Ectodermal cell (in vitro differentiated cells): ENCODE measurements around the gene KNDC1.

Source experiments
- H3K27ac ChIP-seq: 2 replicates; pipeline ENCODE4 v1.7.0; 2013; ENCODE audit warnings: mild to moderate bottlenecking, low read depth, low read length; ENCODE audit not compliant: insufficient read depth, poor library complexity, severe bottlenecking
- H3K27me3 ChIP-seq: 2 replicates; pipeline ENCODE4 v1.7.0; 2013; ENCODE audit warnings: mild to moderate bottlenecking, low read length; ENCODE audit not compliant: insufficient read depth, control insufficient read depth, poor library complexity, severe bottlenecking
- H3K36me3 ChIP-seq: one replicate; pipeline ENCODE4 v1.7.0; 2013; ENCODE audit warnings: low read length; ENCODE audit not compliant: control insufficient read depth, insufficient read depth
- H3K4me1 ChIP-seq: one replicate; pipeline ENCODE4 v1.7.0; 2013; ENCODE audit warnings: low read length; ENCODE audit not compliant: control insufficient read depth, insufficient read depth
- H3K4me3 ChIP-seq: 2 replicates; pipeline ENCODE4 v1.7.0; 2013; ENCODE audit warnings: low read depth, low read length, control low read depth; ENCODE audit not compliant: insufficient read depth
- H3K9me3 ChIP-seq: 2 replicates; pipeline ENCODE4 v1.7.0; 2013; ENCODE audit warnings: mild to moderate bottlenecking, low read length, moderate library complexity; ENCODE audit not compliant: control insufficient read depth
- WGBS, 2 experiments: methylation state at CpG; one replicate each; pipeline ENCODE4 v1.1.7; 2013; ENCODE audit warnings: missing lambda C conversion rate in 2 of 2; 5-methylcytosine and 5-hydroxymethylcytosine counted together

KNDC1 gene

DNA sequence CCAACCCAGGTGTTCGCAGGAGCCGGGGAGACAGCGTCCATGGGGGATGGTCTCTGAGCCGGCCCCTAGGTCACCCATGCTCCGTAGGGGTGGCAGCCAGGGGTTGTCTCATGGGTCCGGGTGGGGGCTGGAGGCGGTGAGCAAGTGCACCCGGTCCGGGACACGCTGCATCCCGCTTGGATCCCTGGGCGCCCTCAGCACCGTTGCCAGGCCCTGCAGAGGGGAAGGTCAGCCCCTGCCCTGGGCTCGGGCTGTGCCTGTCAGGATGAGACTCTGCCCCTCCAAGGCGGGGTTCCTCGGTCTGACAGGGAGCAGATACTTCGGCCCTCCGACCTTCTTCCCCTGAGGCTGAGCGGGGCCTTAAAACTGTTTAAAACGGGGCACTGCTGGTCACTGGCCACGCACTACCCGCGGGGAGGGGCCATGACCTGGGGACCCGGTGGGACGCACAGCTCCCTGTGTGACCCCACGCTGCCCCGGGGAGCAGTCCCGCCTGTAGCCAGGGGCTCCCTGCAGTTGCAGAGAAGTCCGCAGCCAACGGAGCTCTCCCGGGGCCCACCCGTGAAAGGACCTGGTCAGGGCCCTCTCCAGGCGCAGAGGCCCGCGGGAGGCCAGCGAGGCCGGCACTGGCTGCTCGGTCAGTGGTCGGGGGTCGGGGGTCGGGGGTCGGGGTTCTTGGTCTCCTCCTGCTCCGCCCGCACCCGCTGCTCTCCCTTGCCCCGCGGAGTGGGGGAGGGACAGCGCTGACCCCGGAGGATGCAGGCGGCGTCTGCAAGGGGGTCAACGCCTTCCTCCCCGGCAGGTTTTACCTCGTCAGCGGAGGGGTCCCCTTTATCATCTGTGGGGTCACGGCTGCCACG lies 33.4 kb upstream of the KNDC1 start:
- no peak overlapping the region for H3K27ac ChIP-seq
- no peak overlapping the region for H3K4me3 ChIP-seq
- H3K36me3 ChIP-seq = no peaks in the 10 kb centered on the region
- WGBS, 2 experiments = 94 to 95% methylated on average over 57 of the region's 57 CpGs
- peaks cover 8% of the 10 kb centered on the region for H3K27me3 ChIP-seq
- H3K4me1 ChIP-seq = no peaks in the 10 kb centered on the region
- H3K9me3 ChIP-seq = no peaks in the 10 kb centered on the region

DNA sequence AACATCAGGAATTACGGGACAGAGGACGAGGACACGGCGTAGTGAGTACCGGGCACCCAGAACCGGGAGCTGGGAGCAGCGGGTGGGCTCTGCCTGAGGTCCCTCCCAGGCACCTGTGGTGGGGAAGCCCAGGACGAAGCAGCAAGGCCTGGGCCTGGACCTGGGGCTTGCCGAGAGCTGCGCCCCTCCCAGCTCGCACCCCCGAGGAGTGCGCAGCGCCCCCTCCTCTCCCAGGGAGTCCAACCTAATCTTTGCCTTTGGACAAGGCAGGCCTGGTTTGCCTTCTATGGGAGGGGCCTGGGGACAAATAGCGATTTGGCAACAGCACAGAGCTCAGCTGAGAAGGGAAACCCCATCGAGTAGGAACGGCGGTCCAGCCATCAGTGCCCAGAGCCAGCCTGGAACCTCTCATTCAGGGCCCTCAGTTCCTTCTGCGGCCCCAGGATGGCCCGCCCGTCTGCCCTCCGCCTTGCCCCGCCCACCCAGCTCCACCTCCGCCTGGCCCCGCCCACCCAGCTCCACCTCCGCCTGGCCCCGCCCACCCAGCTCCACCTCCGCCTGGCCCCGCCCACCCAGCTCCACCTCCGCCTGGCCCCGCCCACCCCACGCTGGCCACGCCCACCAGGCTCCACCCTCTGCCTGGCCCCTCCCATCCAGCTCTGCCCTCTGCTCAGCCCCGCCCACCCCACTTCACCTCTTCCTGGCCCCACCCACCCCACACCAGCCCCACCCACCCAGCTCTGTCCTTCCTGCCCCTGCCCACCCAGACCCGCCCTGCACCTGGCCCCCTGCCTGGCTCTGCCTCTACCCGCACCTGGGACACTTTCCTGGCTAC lies 32.5 kb upstream of the KNDC1 start:
- Histone ChIP-seq H3K27me3 (peaks cover 8% of the 10 kb centered on the region), H3K9me3 (no peaks in the 10 kb centered on the region), H3K4me1 (no peaks in the 10 kb centered on the region), H3K27ac (no peak overlapping the region), H3K4me3 (no peak overlapping the region), H3K36me3 (no peaks in the 10 kb centered on the region)
- 71 to 75% methylated on average over 31 to 36 of the region's 36 CpGs for WGBS, 2 experiments

DNA sequence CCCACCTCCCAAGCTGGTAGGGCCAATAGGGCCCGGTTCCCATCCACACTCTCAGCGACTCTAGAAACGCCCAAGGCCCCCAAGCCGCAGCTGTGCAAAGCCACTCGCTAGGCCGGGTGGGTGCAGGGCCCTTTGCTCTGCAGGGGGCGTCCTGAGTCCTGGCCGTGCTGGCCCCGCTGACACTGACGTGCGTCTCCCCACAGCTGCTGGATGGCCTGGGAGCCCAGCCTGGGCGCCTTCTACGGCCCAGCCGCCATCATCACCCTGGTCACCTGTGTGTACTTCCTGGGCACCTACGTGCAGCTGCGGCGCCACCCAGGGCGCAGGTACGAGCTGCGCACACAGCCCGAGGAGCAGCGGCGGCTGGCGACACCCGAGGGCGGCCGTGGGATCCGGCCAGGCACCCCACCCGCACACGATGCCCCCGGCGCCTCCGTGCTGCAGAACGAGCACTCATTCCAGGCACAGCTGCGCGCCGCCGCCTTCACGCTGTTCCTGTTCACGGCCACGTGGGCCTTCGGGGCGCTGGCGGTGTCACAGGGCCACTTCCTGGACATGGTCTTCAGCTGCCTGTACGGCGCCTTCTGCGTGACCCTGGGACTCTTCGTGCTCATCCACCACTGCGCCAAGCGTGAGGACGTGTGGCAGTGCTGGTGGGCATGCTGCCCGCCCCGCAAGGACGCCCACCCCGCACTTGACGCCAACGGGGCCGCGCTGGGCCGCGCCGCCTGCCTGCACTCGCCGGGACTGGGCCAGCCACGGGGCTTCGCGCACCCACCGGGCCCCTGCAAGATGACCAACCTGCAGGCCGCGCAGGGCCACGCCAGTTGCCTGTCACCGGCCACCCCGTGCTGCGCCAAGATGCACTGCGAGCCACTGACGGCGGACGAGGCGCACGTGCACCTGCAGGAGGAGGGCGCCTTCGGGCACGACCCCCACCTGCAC lies 31.6 kb upstream of the KNDC1 start:
- no peak overlapping the region for H3K4me3 ChIP-seq
- no peak overlapping the region for H3K27ac ChIP-seq
- no peaks in the 10 kb centered on the region for H3K9me3 ChIP-seq
- WGBS, 2 experiments = 96% methylated on average over 83 of the region's 83 CpGs
- H3K4me1 ChIP-seq = no peaks in the 10 kb centered on the region
- H3K27me3 ChIP-seq = peaks cover 8% of the 10 kb centered on the region
- no peaks in the 10 kb centered on the region for H3K36me3 ChIP-seq

DNA sequence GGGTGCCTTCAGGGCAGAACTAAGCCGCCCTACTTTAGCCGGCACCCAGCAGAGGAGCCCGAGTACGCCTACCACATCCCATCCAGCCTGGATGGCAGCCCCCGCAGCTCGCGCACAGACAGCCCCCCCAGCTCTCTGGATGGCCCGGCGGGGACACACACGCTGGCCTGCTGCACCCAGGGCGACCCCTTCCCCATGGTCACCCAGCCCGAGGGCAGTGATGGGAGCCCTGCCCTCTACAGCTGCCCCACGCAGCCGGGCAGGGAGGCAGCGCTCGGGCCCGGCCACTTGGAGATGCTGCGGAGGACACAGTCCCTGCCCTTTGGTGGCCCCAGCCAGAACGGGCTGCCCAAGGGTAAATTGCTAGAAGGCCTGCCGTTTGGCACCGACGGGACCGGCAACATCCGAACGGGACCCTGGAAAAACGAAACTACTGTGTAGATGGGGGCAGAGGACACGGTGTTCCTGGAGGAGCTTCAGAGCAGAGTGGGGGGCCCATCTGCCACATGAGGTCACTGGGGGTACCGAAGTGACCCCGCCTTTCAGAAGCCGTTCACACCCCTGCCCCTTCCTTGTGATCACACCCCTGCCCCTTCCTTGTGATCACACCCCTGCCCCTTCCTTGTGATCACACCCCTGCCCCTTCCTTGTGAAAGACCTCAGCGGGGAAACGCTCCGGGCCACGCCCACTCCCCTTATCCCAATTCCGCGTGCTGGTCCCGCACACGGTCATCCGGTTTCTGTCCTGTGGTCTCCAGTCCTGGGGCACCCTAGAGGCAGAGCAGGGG lies 30.8 kb upstream of the KNDC1 start:
- Histone ChIP-seq H3K9me3 (no peaks in the 10 kb centered on the region), H3K27ac (no peak overlapping the region), H3K27me3 (peaks cover 3% of the 10 kb centered on the region), H3K4me3 (no peak overlapping the region), H3K36me3 (no peaks in the 10 kb centered on the region), H3K4me1 (no peaks in the 10 kb centered on the region)
- WGBS, 2 experiments = 87 to 90% methylated on average over 39 of the region's 39 CpGs

DNA sequence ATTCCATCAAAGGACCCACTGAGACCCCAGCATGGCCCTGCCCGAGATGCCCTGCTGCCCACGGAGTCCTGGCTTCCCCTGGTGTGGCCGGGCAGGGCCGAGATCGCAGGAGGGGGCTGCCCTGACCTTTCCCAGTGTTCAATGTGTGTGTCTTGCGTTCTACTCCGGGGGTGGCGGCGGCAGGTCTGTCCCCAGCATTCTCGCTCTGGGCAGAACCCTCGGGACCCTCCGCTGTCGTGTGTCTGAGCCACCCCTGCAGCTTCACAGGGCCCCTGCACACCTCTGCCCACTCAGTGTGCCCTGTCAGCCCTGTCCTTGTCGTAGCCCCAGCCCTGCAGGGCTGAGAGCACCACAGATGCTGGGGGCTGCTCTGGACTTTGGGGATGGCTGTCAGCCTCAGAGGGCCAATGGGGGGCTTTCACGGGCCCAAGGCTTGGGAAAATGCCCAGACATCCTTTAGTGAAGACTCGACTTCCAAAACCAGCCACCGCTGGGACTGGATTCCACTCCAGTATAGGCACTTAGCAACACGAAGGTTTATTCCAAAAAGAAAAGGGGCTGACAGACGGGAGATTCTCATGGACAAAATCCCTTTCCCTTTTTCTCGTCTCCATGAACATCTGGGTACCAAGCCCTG lies 30.0 kb upstream of the KNDC1 start:
- no peak overlapping the region for H3K4me3 ChIP-seq
- no peaks in the 10 kb centered on the region for H3K36me3 ChIP-seq
- H3K27me3 ChIP-seq = no peaks in the 10 kb centered on the region
- H3K4me1 ChIP-seq = no peaks in the 10 kb centered on the region
- 85 to 90% methylated on average over 20 of the region's 20 CpGs for WGBS, 2 experiments
- no peaks in the 10 kb centered on the region for H3K9me3 ChIP-seq
- no peak overlapping the region for H3K27ac ChIP-seq

DNA sequence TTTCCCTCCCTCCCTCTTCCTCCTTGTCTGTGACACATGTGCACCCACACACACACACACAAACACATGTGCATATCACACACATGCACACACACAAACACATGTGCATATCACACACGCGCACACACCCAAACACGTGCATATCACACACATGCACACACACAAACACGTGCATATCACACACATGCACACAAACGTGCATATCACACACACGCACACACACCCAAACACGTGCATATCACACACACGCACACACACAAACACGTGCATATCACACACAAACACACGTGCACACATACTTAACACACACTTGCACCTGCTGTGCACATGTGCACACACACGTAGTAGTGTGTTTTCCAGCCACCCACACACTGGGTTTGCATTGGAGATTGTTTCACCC lies 29.4 kb upstream of the KNDC1 start:
- H3K36me3 ChIP-seq = no peaks in the 10 kb centered on the region
- H3K27ac ChIP-seq = no peak overlapping the region
- 85% methylated on average over 11 of the region's 11 CpGs for whole genome bisulfite sequencing, 2 experiments
- no peaks in the 10 kb centered on the region for H3K9me3 ChIP-seq
- no peak overlapping the region for H3K4me3 ChIP-seq
- no peaks in the 10 kb centered on the region for H3K4me1 ChIP-seq
- H3K27me3 ChIP-seq = no peaks in the 10 kb centered on the region

DNA sequence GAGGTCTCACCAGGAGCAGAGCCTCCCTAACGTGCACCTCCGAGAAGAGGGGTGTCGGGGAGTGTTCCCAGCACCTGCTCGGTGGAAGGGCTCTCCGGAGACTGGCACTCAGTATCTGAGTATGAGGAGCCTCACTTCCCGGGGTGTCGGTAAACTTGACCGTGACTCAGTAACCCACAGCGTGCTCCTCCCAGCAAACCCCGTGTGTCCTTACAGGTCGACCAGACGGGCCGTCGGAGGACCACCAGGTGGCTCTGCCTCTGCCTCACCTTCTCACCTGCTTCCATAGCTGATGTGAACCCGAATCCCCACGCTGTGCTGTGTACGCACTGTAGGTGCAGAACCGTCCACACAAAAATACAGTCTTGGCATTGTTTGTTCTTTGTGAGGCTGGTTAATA lies 29.0 kb upstream of the KNDC1 start:
- no peaks in the 10 kb centered on the region for H3K27me3 ChIP-seq
- 84 to 85% methylated on average over 18 of the region's 18 CpGs for WGBS, 2 experiments
- H3K9me3 ChIP-seq = no peaks in the 10 kb centered on the region
- no peak overlapping the region for H3K4me3 ChIP-seq
- no peaks in the 10 kb centered on the region for H3K4me1 ChIP-seq
- H3K36me3 ChIP-seq = no peaks in the 10 kb centered on the region
- no peak overlapping the region for H3K27ac ChIP-seq

DNA sequence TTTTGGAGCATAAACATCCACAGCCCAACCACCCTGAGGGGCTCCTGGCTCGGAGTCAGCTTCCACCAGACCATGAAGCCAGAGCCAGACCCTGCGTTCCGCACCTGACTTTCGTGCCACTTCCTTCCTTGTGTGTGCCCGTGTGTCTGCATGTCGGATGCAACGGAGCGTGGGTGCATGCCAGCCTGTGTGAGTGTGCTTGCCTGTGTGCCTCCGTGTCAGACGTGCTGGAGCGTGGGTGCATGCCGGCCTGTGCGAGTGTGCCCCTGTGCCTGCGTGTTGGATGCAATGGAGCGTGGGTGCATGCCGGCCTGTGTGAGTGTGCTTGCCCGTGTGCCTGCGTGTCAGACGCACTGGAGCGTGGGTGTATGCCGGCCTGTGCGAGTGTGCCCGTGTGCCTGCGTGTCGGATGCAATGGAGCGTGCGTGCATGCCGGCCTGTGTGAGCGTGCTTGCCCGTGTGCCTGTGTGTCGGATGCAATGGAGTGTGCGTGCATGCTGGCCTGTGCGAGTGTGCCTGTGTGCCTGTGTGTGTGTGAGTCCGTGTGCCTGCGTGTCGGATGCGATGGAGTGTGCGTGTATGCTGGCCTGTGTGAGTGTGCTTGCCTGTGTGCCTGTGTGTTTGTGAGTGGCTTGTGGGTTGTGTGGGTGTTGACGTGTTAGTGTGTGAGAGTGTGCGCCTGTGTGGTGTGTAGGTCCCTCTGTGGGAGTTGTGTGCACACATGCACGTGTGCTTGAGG lies 28.1 kb upstream of the KNDC1 start:
- no peaks in the 10 kb centered on the region for H3K4me1 ChIP-seq
- H3K27me3 ChIP-seq = no peaks in the 10 kb centered on the region
- no peaks in the 10 kb centered on the region for H3K9me3 ChIP-seq
- WGBS, 2 experiments = 93% methylated on average over 41 of the region's 41 CpGs
- H3K27ac ChIP-seq = no peak overlapping the region
- no peak overlapping the region for H3K4me3 ChIP-seq
- no peaks in the 10 kb centered on the region for H3K36me3 ChIP-seq
